OCI-M1 (cell line): ENCODE measurements around the gene HELZ.
"Not testable (repeated sequence)": the region's sequence is repeated elsewhere in the genome, so short reads cannot be mapped to it uniquely, and the experiment has no call there.

Experiments
- DNase-seq: peaks from one replicate; lab custom pipeline; 2025; lab: John Stamatoyannopoulos, UW

Gene HELZ

GRCh38 chr17:67245073-67245693, at the start of gene HELZ:
TSS of gene HELZ (minus strand) at chr17:67245196. CDS start at chr17:67218804, 26,392 bp downstream.
- peak; percentile 89 for DNase-seq

- DNase-seq, result peak; percentile 81
Measured at GRCh38 chr17:67293251-67294203, 48.5 kb upstream of the HELZ start.

- no peak for DNase-seq
Measured at GRCh38 chr17:67290711-67291291, 45.8 kb upstream of the HELZ start.

GRCh38 chr17:67290244-67290643, 45.2 kb upstream of the HELZ start:
- DNase-seq, result no peak

- no peak for DNase-seq
Measured at GRCh38 chr17:67289181-67289876, 44.3 kb upstream of the HELZ start.

GRCh38 chr17:67286826-67287225, 41.8 kb upstream of the HELZ start:
- not testable (repeated sequence) for DNase-seq

GRCh38 chr17:67285360-67285759, 40.4 kb upstream of the HELZ start:
- DNase-seq, result no peak

- peak; percentile 45 for DNase-seq
Measured at GRCh38 chr17:67283731-67284516, 38.9 kb upstream of the HELZ start.

- no peak for DNase-seq
Measured at GRCh38 chr17:67281743-67282142, 36.7 kb upstream of the HELZ start.

- no peak for DNase-seq
Measured at GRCh38 chr17:67281053-67281452, 36.1 kb upstream of the HELZ start.

GRCh38 chr17:67280279-67280678, 35.3 kb upstream of the HELZ start:
- no peak for DNase-seq

- DNase-seq, result no peak
Measured at GRCh38 chr17:67279115-67279514, 34.1 kb upstream of the HELZ start.

- no peak for DNase-seq
Measured at GRCh38 chr17:67278363-67278762, 33.4 kb upstream of the HELZ start.

GRCh38 chr17:67276075-67276474, 31.1 kb upstream of the HELZ start:
- no peak for DNase-seq

GRCh38 chr17:67274466-67274865, 29.5 kb upstream of the HELZ start:
- DNase-seq, result no peak

GRCh38 chr17:67273900-67274299, 28.9 kb upstream of the HELZ start:
- DNase-seq, result no peak

- DNase-seq, result peak; percentile 41
Measured at GRCh38 chr17:67272312-67273047, 27.5 kb upstream of the HELZ start.

GRCh38 chr17:67271187-67271586, 26.2 kb upstream of the HELZ start:
- not testable (repeated sequence) for DNase-seq

GRCh38 chr17:67270416-67270815, 25.4 kb upstream of the HELZ start:
- no peak for DNase-seq

- no peak for DNase-seq
Measured at GRCh38 chr17:67266496-67266895, 21.5 kb upstream of the HELZ start.
